ENCODE measurements around the gene NATD1.

The NATD1 gene

DNA sequence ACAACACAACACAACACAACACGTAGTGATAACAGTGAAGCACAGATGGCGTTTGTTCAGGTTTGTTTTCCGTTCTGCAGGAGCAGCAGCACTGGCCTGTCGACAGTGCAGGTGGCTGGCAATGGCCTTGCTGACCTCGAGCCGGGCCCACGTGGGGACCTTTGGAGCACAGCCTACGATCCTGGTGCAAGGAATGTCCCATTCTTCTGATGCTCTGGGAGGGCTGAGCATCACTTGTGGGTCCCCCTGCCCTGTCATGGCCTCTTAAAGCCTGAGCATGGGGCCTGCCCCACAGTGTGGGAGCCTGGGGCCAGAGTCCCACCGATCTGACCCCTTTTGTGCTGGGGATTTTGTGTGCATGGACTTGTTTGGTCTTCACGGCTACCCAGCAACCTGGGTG lies 38.1 kb upstream of the NATD1 start:
- TF ChIP-seq, protein P1, sequence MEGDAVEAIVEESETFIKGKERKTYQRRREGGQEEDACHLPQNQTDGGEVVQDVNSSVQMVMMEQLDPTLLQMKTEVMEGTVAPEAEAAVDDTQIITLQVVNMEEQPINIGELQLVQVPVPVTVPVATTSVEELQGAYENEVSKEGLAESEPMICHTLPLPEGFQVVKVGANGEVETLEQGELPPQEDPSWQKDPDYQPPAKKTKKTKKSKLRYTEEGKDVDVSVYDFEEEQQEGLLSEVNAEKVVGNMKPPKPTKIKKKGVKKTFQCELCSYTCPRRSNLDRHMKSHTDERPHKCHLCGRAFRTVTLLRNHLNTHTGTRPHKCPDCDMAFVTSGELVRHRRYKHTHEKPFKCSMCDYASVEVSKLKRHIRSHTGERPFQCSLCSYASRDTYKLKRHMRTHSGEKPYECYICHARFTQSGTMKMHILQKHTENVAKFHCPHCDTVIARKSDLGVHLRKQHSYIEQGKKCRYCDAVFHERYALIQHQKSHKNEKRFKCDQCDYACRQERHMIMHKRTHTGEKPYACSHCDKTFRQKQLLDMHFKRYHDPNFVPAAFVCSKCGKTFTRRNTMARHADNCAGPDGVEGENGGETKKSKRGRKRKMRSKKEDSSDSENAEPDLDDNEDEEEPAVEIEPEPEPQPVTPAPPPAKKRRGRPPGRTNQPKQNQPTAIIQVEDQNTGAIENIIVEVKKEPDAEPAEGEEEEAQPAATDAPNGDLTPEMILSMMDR (IDR thresholded peaks at IDR 0.05) = no peak
- H3K9me3 Mint-ChIP-seq = peaks cover 37% of the 10 kb centered on the region
- no peak overlapping the region for H3K27ac Mint-ChIP-seq
- peaks cover 29% of the 10 kb centered on the region for H3K4me1 Mint-ChIP-seq
- H3K36me3 Mint-ChIP-seq (ENCODE audit: low read depth) = peaks cover 5% of the 10 kb centered on the region
- DNase-seq = no peak
- H3K27me3 Mint-ChIP-seq (ENCODE audit: low read depth, poor library complexity) = peaks cover 5% of the 10 kb centered on the region
- no peak overlapping the region for H3K4me3 Mint-ChIP-seq

DNA sequence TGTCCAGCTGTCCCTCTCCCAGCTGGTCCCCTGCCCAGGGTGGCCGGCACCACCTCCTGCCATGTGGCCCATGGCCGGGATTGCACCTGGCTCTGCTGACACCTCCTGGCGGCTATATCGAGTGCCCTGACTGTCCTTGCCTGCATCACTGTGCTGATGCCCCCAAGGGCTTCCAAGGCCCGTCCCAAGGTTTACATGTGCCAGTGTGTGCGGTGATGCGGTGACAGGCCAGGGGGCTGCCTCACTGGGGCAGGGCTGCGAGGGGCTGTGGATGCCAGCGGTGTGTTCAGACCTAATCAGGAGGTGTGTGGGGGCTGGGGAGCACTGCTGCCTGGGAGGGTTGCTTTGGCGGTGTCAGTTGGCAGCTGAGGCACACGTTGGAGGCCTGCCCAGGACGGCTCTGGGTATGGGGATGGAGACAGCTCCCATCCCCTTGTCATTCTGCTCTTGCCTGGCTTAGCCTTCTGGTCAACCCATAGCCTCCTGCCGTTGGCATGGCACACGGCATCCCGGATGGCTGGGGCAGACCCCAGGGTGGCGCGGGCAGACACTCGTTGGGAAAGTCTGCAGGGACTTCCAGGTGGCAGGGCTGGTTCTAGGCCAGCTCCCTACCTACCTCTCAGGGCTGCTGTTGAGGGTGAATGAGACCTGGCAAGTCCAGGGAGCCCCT lies 36.8 kb upstream of the NATD1 start:
- peaks cover 41% of the 10 kb centered on the region for H3K4me1 Mint-ChIP-seq
- TF ChIP-seq, protein P1 (IDR thresholded peaks at IDR 0.05) = no peak
- H3K27ac Mint-ChIP-seq = no peak overlapping the region
- H3K36me3 Mint-ChIP-seq (ENCODE audit: low read depth) = peaks cover 5% of the 10 kb centered on the region
- no peak overlapping the region for H3K4me3 Mint-ChIP-seq
- DNase-seq = no peak
- H3K27me3 Mint-ChIP-seq (ENCODE audit: low read depth, poor library complexity) = peaks cover 5% of the 10 kb centered on the region
- peaks cover 28% of the 10 kb centered on the region for H3K9me3 Mint-ChIP-seq

DNA sequence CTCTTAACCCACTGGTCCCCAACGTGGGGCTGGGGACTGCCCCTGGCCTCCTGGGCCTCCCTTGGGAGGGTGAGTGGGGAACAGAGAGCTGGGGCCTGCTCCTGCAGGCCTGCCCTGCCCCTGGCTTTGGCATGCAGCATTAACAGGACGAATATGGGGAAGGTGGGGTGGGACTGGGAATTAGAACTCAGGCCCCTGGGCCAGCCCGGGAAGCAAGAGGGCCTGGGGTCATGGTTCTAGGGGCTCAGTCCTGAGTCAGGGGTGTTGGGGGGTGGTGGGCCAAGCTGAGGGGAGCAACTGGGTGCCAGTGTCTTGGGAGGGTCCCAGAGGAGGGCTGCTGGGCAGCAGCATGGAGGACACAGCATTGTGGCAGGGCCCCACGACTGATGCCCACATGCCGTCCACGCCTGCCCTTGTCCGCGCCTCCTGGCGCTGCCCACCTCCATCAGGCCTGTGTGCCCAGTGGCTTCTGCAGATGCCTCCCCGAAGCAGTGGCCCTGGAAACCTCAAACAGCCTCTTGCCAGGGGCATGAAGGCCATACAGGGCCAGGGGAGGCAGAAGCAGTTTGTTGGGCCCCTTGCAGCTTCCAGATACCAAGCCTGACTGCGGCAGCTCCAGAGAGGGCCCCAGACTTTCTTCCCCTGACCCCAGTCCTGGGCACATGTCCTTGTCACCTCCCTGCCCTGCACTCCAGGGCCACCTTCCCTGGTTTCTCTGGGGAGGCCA lies 36.1 kb upstream of the NATD1 start:
- Mint-ChIP-seq H3K4me1 (peaks cover 41% of the 10 kb centered on the region), H3K36me3 (ENCODE audit: low read depth) (peaks cover 5% of the 10 kb centered on the region), H3K27me3 (ENCODE audit: low read depth, poor library complexity) (peaks cover 5% of the 10 kb centered on the region), H3K9me3 (peaks cover 21% of the 10 kb centered on the region), H3K4me3 (no peak overlapping the region), H3K27ac (no peak overlapping the region)
- no peak for DNase-seq
- TF ChIP-seq, protein P1 (IDR thresholded peaks at IDR 0.05) = no peak

DNA sequence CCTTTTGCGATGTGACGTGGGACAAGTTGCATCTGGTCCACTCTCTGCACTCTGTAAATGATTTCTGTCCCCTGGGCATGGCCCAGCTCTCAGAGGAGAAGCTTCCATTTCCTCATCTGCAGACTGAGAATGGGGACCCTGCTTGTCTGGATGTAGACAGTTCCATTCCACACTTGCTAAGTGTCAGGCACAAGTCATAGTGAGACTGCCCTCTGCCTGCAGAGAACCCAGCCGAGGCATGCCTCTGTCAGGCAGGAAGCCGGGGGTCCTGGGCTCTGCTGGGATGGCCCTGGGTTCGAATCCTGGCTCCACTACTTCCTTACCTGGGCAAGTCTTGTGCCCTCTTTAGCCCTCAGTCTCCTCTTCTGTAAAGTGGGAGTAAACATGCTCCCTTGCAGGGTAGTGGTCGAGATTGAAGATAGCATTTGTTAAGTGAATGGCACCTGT lies 35.4 kb upstream of the NATD1 start:
- no peak overlapping the region for H3K4me3 Mint-ChIP-seq
- DNase-seq = no peak
- no peak overlapping the region for H3K27ac Mint-ChIP-seq
- H3K36me3 Mint-ChIP-seq (ENCODE audit: low read depth) = peaks cover 5% of the 10 kb centered on the region
- peaks cover 18% of the 10 kb centered on the region for H3K9me3 Mint-ChIP-seq
- peaks cover 41% of the 10 kb centered on the region for H3K4me1 Mint-ChIP-seq
- TF ChIP-seq, protein P1 (IDR thresholded peaks at IDR 0.05) = no peak
- H3K27me3 Mint-ChIP-seq (ENCODE audit: low read depth, poor library complexity) = peaks cover 10% of the 10 kb centered on the region

DNA sequence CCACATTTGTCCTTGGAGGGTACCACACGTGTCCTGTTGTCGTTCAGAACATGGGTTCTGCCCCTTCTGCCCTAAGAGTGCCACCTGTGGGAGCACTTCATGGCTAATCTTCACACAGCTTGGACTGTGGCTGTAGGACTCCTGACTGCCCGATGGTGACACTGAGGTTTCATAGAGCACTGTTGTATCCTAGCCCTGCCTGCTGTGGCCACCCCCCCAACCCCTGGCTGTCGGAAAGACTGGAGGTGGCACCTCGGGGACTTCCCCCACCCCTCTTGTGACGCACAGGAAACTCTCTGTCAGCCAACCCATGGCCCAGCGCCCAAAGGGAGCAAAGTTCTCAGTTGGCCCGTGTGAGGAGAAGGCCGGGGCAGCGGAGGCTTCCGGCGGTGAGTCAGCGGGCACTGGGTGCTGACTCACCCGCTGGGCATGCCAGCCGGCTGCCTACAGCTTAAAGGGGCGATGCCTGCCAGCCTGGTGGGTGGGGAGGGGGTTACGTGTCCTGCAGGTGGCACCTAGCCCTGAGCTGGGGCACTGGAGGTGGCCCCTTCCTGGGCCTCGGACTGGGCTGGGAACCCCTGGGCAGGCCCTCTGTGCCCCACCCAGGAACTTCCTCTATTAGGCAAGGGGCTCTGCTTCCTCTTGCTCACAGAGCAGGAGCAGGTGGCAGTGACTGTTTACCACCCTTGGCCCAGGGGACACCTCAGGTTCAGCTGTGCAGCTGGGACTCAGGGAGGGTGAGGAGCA lies 34.7 kb upstream of the NATD1 start:
- DNase-seq = no peak
- no peak overlapping the region for H3K27ac Mint-ChIP-seq
- TF ChIP-seq, protein P1 (IDR thresholded peaks at IDR 0.05) = no peak
- peaks cover 5% of the 10 kb centered on the region for H3K36me3 Mint-ChIP-seq (ENCODE audit: low read depth)
- peaks cover 18% of the 10 kb centered on the region for H3K9me3 Mint-ChIP-seq
- H3K4me1 Mint-ChIP-seq = peaks cover 41% of the 10 kb centered on the region
- peaks cover 17% of the 10 kb centered on the region for H3K27me3 Mint-ChIP-seq (ENCODE audit: low read depth, poor library complexity)
- no peak overlapping the region for H3K4me3 Mint-ChIP-seq

All from nephron progenitor cell (in vitro differentiated cells).